ENCODE measurements around the gene INS. TPM values are rescaled to one million over a fixed set of nuclear protein-coding genes. Genes with fewer than 3 reads are reported as not detected.

INS gene
- total and polyA plus RNA-seq, 4 donors: 0.16 to 0.37 TPM; not detected in 2

DNA sequence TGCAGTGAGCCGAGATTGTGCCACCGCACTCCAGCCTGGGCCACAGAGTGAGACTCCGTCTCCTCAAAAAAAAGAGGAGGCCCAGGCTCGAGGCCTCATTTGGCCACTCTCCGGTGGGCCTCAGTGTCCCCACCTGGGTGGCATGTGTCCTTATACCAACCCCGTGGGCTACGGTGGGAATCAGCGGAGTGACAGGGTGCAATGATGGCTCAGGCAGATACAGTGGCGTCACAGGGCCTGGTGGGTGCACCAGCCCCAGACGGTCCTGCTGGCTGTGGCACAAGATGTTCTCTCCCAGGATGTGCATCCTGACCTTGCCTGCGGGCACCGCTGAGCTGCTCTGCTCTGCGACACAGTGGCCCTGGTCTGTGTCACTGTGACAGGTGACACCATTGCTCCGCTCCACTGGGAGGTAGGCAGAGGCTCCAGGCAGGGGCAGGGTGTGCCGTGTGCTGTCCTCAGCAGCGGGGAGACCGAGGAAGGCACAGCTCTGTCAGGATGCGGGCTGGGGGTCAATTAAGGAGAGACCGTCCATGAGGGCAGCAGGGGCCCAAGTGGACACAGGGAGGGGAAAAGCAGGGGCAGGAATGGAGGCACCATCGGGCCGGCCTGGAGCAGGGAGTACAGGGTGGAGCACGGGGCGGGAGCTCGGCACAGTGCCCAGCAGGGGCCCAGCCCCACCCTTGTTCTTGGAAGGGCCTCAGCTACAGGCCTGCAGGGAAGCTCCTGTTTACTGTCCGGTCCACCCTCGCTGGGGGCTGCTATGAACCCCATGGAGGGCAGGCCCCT is 32.3 kb upstream of the INS start:
- Histone ChIP-seq H3K9ac (ENCODE audit: low read depth in 1 of 2, low read length in 2 of 2) (no peak overlapping the region), H3K27ac (ENCODE audit: low read depth in 1 of 2, low read length in 2 of 2) (no peak overlapping the region), H3K36me3 (ENCODE audit: control insufficient read depth in 4 of 4, insufficient read depth in 3 of 4, low read depth in 1 of 4, low read length in 3 of 4) (no peaks in the 10 kb centered on the region), H3K27me3 (ENCODE audit: control insufficient read depth in 4 of 4, insufficient read depth in 4 of 4, low read length in 3 of 4) (peaks cover 0 to 3% (median 3%) of the 10 kb centered on the region in 4 donors), H3K9me3 (ENCODE audit: control insufficient read depth in 4 of 4, low read length in 3 of 4) (no peaks in the 10 kb centered on the region), H3K4me1 (ENCODE audit: control insufficient read depth in 4 of 4, insufficient read depth in 4 of 4, low read length in 3 of 4) (no peaks in the 10 kb centered on the region), H3K4me3 (ENCODE audit: low read depth in 1 of 3, low read length in 3 of 3) (no peak overlapping the region)
- TF ChIP-seq RAD21 (IDR thresholded peaks at IDR 0.05) (no peak), SP1 (IDR thresholded peaks at IDR 0.05) (no peak), HNF4G (IDR thresholded peaks at IDR 0.05) (no peak), JUND (IDR thresholded peaks at IDR 0.05) (no peak), TAF1 (conservative IDR thresholded peaks at IDR 0.05) (no peak), NR2F2 (IDR thresholded peaks at IDR 0.05) (no peak), FOXA2 (IDR thresholded peaks at IDR 0.05) (no peak), HNF4A (conservative IDR thresholded peaks at IDR 0.05) (no peak), RXRA (IDR thresholded peaks at IDR 0.05) (no peak)
- TF ChIP-seq, protein P1, sequence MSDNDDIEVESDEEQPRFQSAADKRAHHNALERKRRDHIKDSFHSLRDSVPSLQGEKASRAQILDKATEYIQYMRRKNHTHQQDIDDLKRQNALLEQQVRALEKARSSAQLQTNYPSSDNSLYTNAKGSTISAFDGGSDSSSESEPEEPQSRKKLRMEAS (IDR thresholded peaks at IDR 0.05): no peak
- TF ChIP-seq, protein P2, sequence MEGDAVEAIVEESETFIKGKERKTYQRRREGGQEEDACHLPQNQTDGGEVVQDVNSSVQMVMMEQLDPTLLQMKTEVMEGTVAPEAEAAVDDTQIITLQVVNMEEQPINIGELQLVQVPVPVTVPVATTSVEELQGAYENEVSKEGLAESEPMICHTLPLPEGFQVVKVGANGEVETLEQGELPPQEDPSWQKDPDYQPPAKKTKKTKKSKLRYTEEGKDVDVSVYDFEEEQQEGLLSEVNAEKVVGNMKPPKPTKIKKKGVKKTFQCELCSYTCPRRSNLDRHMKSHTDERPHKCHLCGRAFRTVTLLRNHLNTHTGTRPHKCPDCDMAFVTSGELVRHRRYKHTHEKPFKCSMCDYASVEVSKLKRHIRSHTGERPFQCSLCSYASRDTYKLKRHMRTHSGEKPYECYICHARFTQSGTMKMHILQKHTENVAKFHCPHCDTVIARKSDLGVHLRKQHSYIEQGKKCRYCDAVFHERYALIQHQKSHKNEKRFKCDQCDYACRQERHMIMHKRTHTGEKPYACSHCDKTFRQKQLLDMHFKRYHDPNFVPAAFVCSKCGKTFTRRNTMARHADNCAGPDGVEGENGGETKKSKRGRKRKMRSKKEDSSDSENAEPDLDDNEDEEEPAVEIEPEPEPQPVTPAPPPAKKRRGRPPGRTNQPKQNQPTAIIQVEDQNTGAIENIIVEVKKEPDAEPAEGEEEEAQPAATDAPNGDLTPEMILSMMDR (IDR thresholded peaks at IDR 0.05; ENCODE audit: low read depth, low read length, missing input control): no peak
- TF ChIP-seq, protein P3, sequence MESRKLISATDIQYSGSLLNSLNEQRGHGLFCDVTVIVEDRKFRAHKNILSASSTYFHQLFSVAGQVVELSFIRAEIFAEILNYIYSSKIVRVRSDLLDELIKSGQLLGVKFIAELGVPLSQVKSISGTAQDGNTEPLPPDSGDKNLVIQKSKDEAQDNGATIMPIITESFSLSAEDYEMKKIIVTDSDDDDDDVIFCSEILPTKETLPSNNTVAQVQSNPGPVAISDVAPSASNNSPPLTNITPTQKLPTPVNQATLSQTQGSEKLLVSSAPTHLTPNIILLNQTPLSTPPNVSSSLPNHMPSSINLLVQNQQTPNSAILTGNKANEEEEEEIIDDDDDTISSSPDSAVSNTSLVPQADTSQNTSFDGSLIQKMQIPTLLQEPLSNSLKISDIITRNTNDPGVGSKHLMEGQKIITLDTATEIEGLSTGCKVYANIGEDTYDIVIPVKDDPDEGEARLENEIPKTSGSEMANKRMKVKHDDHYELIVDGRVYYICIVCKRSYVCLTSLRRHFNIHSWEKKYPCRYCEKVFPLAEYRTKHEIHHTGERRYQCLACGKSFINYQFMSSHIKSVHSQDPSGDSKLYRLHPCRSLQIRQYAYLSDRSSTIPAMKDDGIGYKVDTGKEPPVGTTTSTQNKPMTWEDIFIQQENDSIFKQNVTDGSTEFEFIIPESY (IDR thresholded peaks at IDR 0.05): no peak
- TF ChIP-seq, protein P4, sequence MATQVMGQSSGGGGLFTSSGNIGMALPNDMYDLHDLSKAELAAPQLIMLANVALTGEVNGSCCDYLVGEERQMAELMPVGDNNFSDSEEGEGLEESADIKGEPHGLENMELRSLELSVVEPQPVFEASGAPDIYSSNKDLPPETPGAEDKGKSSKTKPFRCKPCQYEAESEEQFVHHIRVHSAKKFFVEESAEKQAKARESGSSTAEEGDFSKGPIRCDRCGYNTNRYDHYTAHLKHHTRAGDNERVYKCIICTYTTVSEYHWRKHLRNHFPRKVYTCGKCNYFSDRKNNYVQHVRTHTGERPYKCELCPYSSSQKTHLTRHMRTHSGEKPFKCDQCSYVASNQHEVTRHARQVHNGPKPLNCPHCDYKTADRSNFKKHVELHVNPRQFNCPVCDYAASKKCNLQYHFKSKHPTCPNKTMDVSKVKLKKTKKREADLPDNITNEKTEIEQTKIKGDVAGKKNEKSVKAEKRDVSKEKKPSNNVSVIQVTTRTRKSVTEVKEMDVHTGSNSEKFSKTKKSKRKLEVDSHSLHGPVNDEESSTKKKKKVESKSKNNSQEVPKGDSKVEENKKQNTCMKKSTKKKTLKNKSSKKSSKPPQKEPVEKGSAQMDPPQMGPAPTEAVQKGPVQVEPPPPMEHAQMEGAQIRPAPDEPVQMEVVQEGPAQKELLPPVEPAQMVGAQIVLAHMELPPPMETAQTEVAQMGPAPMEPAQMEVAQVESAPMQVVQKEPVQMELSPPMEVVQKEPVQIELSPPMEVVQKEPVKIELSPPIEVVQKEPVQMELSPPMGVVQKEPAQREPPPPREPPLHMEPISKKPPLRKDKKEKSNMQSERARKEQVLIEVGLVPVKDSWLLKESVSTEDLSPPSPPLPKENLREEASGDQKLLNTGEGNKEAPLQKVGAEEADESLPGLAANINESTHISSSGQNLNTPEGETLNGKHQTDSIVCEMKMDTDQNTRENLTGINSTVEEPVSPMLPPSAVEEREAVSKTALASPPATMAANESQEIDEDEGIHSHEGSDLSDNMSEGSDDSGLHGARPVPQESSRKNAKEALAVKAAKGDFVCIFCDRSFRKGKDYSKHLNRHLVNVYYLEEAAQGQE (IDR thresholded peaks at IDR 0.05): no peak
- 85% methylated on average over 26 of the region's 26 CpGs for WGBS
- peak; percentile 70 for DNase-seq (ENCODE audit: low spot score)

DNA sequence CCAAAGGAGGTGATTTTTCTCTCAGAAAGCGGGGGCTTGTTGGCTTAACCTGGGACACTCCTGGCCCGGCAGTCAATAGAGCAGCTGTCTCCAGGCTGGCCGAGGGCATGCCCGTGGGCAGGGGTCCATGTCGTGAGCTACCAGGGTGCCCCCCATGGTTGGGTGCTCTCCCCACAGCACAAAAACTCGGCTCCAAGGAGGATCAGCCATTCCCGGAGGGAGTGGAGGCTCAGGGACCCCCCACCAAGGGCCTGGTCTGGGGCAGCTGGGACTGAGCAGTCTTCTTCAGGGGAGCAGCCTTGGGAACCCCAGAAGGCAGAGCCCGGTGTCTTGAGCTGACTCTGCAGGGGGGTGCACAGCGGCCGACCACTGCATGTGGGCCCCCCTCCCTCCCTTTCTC is 31.4 kb upstream of the INS start:
- no peak for DNase-seq (ENCODE audit: low spot score)
- 73% methylated on average over 10 of the region's 10 CpGs for WGBS
- Histone ChIP-seq H3K4me1 (ENCODE audit: control insufficient read depth in 4 of 4, insufficient read depth in 4 of 4, low read length in 3 of 4) (no peaks in the 10 kb centered on the region), H3K36me3 (ENCODE audit: control insufficient read depth in 4 of 4, insufficient read depth in 3 of 4, low read depth in 1 of 4, low read length in 3 of 4) (no peaks in the 10 kb centered on the region), H3K4me3 (ENCODE audit: low read depth in 1 of 3, low read length in 3 of 3) (no peak overlapping the region), H3K27ac (ENCODE audit: low read depth in 1 of 2, low read length in 2 of 2) (no peak overlapping the region), H3K9ac (ENCODE audit: low read depth in 1 of 2, low read length in 2 of 2) (no peak overlapping the region), H3K27me3 (ENCODE audit: control insufficient read depth in 4 of 4, insufficient read depth in 4 of 4, low read length in 3 of 4) (peaks cover 0 to 5% (median 3%) of the 10 kb centered on the region in 4 donors), H3K9me3 (ENCODE audit: control insufficient read depth in 4 of 4, low read length in 3 of 4) (no peaks in the 10 kb centered on the region)
- TF ChIP-seq, protein P5, sequence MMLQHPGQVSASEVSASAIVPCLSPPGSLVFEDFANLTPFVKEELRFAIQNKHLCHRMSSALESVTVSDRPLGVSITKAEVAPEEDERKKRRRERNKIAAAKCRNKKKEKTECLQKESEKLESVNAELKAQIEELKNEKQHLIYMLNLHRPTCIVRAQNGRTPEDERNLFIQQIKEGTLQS (IDR thresholded peaks at IDR 0.05): no peak
- TF ChIP-seq YY1 (IDR thresholded peaks at IDR 0.05) (no peak), GABPA (IDR thresholded peaks at IDR 0.05 in 1 of 2, conservative IDR thresholded peaks at IDR 0.05 in 1 of 2) (no peak), EGR1 (IDR thresholded peaks at IDR 0.05; ENCODE audit: low read depth in 2 of 2) (no peak), SP1 (IDR thresholded peaks at IDR 0.05) (no peak), FOXA1 (IDR thresholded peaks at IDR 0.05) (no peak), HNF4G (IDR thresholded peaks at IDR 0.05) (no peak), FOXA2 (IDR thresholded peaks at IDR 0.05) (no peak), RXRA (IDR thresholded peaks at IDR 0.05) (no peak), RAD21 (IDR thresholded peaks at IDR 0.05) (no peak), NR2F2 (IDR thresholded peaks at IDR 0.05) (no peak), HNF4A (conservative IDR thresholded peaks at IDR 0.05) (no peak)
- TF ChIP-seq, protein P3 (IDR thresholded peaks at IDR 0.05): no peak
- TF ChIP-seq, protein P2 (IDR thresholded peaks at IDR 0.05; ENCODE audit: low read depth, low read length, missing input control): no peak
- TF ChIP-seq, protein P1 (IDR thresholded peaks at IDR 0.05): no peak

Data from liver (tissue), 9 donors.